Measurements from ENCODE around the gene KRT86.

- TF ChIP-seq CTCF (optimal IDR thresholded peaks at IDR 0.05 in 1 of 3, IDR thresholded peaks at IDR 0.05 in 1 of 3, conservative IDR thresholded peaks at IDR 0.05 in 1 of 3; ENCODE audit: extremely low read depth in 1 of 3, insufficient read depth in 2 of 3, low read length in 3 of 3), result no peak
- TF ChIP-seq EZH2 (IDR thresholded peaks at IDR 0.05; ENCODE audit: low read length), result no peak
These were observed 68.5 kb downstream of the KRT86 start for GRCh38 chr12:52342781-52343490.

Measured in keratinocyte (primary cell).